Activated CD4-positive, alpha-beta T cell treated with anti-CD3 and anti-CD28 coated beads for 24 hours (primary cell): ENCODE results near the gene RNF150.

ENCODE experiments used
- DNase-seq, 2 donors: peaks; one replicate each; pipeline ENCODE4 v3.0.0-alpha.2; 2020; ENCODE audit warnings: low read depth in 2 of 2

Gene RNF150

GRCh38 chr4:140924761-140925392 is 208.4 kb downstream of the RNF150 start:
- DNase-seq = no peak

DNA sequence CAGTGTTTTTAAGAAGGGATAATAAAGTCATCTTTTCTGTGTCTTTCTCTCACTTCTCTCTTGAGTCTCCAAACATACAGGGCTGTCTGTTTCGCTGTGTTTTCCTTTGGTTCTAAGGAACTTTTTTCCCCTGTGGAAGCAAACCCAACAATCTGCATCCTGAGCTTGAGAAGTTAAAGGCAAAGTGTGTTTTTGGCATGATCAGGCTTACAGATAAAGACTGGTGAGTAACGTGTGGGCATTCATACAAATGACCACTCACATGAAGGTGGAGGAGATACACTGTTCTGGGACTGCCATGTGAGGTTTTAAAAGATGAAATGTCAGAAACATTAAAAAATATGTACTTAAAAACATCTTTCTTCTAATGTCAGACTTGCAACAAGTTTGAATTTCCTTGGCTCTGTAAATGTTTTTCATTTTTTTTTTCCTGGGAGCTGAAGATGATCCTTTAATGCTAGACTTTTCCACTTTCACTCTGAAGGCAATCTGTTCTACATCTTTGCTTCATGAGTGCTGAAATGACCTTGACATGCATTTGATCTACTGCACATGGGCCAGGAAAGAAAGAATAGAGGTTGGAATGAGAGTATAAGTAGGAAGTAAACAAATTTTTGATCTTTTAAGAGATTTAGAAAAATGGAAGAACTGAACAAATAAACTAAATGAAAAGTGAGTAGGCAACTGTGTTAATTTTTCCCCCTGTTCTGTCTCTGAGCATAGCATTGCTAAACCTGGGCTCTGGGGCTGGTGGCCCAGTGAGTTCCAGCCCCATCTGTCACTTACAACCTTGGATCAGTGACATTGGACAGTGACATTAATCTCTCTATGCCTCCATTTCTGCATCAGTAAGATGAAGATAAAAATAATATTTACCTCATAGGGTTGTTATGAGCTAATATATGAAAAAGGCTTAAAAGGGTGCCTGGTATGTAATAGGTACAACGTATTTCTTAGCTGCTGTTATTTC is 226.0 kb downstream of the RNF150 start:
- DNase-seq = no peak

DNA sequence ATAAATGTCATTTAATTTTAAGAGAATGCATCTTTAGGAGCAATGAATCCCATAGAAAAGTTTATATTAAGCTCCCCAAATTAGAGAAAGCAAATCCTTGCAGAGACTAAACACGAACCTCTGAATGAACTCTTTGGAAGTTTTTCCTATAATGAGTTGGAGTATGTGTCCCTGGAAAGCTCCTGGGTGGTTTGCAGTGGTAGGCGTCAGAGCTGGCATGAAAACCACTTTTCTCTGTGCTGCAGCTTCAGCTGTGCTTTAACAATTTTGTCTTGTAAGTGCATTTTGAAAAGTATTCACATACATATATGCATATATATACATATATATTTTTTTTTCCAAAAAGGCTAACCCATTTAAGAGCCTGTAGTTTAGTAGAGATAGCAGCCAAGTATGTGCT is 228.4 kb downstream of the RNF150 start:
- DNase-seq = no peak

DNA sequence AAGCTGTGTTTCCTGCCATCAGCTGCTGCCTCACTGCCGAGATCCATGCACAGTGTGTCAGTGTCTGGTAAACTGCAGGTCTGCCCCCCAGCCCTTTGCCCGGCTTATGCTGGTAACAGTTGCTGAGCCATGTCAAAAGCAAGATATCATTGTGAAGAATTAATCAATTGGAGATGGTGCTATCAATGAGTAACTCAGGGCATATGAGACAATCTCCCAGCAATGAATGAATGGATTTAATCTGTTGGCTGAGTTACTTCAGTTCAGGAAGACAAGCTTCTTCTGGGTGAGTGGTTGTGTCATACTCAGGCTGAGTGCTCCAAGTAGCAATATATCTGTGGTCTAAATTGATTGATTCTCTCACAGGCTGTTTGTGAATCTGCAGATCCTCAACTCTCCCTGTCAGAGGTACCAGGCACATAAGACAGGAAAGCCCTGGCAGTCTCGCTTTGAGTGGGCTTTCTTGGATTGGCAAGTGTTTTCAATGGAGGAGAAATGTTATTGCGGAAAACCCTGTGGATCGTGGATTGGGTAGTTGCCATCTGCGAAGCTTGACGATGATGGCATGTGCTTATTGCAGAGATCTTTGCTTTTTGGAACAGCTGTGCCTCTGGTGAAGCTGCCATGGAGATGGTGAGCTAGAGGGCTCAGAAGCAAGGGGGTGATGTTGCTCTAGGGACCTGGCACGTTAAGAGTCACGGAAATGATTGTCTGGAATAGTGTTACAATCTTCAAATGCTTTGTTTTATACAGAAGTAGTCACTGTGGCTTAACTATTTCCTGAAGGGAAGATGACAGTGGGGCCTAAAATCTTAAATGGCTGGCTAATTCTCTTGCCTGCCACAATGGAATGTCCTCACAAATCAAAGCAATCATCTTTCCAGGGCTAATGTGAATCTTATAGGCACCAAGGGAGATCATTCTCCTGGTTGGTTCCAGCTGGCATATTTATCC is 229.5 kb downstream of the RNF150 start:
- DNase-seq = no peak

- DNase-seq = no peak
Observed at GRCh38 chr4:140901736-140902336, 231.4 kb downstream of the RNF150 start.

GRCh38 chr4:140893939-140894338 is 239.3 kb downstream of the RNF150 start:
- no peak for DNase-seq

GRCh38 chr4:140888054-140888453 is 245.2 kb downstream of the RNF150 start:
- no peak for DNase-seq

GRCh38 chr4:140887467-140887866 is 245.8 kb downstream of the RNF150 start:
- DNase-seq = no peak

DNA sequence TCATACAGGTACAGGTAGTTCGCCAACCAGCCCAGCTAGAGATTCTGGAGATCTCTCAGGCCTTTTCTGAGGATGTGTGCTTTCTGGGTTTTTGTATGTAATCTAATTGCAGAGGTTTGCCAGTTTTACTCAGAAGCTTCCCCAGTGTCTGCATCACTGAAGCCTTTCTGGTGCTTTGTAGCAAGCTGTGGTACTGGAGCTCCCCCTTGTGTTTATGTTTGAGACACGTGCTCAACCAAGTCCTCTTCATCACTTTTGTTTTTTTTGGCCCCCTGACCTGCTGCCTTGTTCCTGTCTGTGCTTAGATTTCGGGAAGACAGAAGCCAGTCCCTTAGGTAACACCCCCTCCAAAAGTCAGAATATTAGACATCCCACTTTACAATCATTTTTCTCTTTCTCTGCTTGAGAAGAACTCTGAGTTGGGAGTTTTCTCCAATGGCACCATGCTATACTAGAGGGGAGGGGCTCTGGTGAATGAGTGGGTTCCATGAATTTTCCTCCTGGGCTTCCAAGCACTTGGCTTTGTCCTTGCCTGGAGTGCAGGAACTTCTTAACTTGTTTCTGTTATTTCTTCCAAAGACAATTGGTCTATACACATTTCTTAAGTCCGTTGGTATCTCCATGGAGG is 248.7 kb downstream of the RNF150 start:
- DNase-seq = no peak

DNA sequence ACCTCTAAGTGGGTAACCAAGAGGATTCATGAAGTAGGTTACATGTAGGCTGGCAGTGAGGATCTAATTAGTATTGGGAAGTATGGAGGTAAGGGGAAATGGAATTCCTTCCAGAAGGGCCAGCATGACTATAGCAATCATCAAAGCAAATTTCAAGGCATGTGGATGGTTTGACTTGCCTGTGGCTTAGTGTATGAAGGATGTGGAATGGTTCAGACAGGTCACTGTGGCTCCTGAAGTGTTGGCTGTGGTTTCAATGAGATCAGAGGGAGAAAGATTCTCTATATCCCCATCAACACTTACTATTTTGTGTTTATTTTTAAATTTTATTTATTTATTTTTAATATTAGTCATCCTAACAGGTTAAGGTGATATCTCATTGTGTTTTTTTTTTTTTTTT is 255.5 kb downstream of the RNF150 start:
- DNase-seq = no peak

DNA sequence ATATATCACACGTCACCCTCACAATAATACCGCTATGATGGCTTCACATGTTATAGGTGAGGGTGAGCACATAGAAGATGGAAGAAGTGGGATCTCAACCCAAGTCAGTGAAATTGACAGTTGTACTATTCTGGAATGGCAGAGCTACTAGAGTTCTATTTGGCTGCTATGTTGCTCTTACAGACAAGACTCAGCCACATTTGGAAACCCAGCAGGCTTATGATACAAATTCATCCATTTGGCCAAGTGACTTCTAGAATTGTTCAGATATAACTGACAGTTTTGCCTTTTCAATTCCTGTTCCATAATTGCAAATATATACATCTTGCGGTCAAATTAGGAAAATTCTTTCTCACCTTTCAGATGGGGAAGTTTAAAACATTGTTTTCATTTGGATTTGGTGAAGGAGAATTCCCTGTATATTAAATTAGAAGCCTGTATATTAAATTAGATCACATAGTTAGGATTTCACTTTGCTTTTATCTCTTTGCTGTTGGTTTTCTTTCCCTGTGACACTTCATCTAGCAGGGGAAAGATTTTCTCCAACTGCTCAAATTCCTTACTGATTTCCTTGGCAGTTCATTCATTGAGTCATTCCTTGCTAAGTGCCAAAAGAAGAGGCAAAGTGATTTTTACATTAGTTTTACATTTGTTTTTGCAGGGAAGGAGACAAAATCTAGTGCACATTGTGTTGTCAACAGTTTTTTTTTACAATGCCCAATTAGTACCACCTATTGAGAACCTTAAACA is 256.5 kb downstream of the RNF150 start:
- no peak for DNase-seq

GRCh38 chr4:140875746-140876452 is 257.4 kb downstream of the RNF150 start:
- DNase-seq = no peak

- no peak for DNase-seq
Observed at GRCh38 chr4:140874056-140874455, 259.2 kb downstream of the RNF150 start.

DNA sequence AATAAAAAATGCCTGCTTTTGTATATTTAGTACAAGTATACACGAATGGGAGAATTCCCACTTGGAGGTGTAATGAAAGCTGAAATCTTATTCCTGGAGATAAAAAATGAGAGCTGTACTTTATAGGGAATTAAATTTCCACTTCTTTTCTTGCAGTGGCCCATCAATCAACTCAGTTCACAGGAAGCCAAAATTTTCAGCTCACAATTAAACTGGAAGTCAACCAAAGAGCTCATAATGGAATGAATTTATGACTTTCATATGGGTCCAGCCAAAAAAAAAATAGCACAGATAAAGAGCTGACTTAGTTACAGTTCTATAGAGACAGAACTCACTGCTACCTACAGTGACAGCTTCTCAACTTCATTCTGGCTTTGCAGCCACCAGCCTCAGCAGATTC is 261.9 kb downstream of the RNF150 start:
- DNase-seq = no peak

GRCh38 chr4:140870427-140870826 is 262.8 kb downstream of the RNF150 start:
- no peak for DNase-seq

DNA sequence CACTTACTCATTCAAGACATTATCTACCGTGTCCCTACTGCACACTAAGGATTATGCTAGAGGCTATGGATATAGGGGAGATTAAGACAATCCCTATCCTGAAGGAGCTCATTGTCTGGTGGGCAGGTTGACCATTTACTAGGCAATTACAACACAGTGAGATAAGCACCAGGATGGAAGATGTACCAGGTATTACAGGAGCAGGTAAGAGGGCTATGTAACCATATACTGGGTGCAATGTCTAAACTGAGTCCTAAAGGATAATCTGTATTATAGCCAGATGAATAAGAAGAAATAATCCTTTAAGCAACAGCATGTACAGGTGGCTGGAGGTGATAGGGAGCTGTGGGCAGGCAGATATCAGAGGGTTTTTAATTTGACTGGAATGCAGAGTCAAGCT is 263.8 kb downstream of the RNF150 start:
- DNase-seq = no peak

GRCh38 chr4:140867356-140867755 is 265.9 kb downstream of the RNF150 start:
- DNase-seq = no peak

- no peak for DNase-seq
Observed at GRCh38 chr4:140866492-140867005, 266.7 kb downstream of the RNF150 start.
